GM19463 (cell line): Measurements from ENCODE around the gene CUEDC1.

Experiments
- ATAC-seq: cut with Tn5 transposase; IDR thresholded peaks from one replicate; pipeline ENCODE4 v1.9.1; 2021; ENCODE audit warnings: mild to moderate bottlenecking, moderate library complexity; ENCODE audit not compliant: unreplicated experiment

CUEDC1 gene

GRCh38 chr17:57955183-57955931 lies at the start of gene CUEDC1:
Gene CUEDC1, minus strand, starts transcription at chr17:57955412. Its CDS starts 69,848 bp downstream, at chr17:57885564.
- peak; percentile 38 for ATAC-seq

GRCh38 chr17:58004060-58004459 lies 48.8 kb upstream of the CUEDC1 start:
- ATAC-seq = no peak

DNA sequence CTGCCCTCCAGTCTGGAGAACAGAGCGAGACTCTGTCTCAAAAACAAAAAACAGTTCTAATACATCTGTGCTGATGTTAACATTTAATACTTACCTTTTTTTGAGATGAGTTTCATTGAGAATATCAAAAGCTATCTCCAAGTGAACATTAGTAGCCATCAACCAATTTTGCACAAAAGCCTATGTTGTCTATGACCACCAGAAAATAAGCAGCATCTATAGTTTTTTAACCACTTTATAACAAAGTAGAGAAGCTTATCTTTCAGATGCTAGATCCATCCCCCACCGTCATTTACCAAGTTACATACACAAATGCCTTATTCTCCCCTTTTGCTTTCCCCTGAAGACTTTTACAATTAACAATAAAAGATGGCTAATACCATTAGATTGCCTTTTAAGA lies 47.8 kb upstream of the CUEDC1 start:
- ATAC-seq = no peak

GRCh38 chr17:58002154-58002948 lies 47.1 kb upstream of the CUEDC1 start:
- ATAC-seq = no peak

DNA sequence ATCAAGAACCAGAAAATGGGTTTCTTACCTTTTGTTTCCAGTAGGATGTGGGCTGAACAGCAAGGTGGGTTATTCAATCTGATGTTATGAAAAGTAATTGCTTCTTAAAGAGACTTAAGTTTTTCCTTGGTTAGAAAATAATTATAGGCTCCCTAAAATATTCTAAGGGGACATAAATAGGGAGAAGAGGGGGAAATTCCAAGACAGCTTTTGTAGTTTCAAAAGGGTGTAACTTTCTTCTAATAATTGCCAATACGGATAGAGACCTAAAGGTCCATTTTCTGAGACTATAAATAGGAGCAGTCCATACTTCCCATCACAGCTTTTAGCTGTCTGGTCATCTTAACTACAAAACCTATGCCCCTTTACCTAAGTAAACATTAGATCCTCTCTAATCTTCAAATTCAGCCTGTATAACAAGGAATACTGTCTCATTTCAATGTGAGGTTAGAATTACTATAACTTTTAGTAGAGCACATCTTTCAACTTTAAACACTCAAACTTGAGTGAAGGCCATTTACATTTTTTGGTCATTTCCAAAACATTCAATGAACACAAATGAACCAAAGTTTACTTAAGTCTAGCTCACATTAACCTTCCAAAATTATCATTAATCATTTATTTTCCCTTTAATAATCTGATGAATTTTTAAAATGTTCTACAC lies 46.4 kb upstream of the CUEDC1 start:
- no peak for ATAC-seq

DNA sequence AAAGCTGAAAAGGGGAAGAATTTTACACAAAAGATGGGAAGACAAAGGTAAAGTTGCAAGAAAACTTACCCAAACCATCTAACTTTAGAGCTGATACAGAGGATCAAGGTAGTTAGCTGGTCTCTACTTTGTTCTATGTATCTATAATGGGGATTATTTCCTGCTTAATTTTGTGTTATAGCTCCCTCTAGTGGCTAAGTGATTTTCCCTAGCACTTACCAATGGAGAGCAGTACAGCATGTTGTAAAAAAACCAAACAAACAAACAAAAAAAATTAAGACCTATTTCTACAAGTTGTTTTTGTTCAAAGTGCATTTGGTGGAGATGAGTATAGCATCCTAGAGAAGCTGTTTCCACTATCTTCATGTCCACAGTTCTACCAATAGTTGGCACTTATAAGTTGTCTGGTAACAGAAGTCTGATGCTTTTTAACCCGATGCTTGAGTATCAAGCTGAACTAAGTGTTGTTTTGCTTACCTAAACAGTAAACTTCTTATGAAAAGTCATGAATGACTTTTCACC lies 44.3 kb upstream of the CUEDC1 start:
- ATAC-seq = peak; percentile 56

- ATAC-seq = no peak
Measured at GRCh38 chr17:57999010-57999495, 43.8 kb upstream of the CUEDC1 start.

DNA sequence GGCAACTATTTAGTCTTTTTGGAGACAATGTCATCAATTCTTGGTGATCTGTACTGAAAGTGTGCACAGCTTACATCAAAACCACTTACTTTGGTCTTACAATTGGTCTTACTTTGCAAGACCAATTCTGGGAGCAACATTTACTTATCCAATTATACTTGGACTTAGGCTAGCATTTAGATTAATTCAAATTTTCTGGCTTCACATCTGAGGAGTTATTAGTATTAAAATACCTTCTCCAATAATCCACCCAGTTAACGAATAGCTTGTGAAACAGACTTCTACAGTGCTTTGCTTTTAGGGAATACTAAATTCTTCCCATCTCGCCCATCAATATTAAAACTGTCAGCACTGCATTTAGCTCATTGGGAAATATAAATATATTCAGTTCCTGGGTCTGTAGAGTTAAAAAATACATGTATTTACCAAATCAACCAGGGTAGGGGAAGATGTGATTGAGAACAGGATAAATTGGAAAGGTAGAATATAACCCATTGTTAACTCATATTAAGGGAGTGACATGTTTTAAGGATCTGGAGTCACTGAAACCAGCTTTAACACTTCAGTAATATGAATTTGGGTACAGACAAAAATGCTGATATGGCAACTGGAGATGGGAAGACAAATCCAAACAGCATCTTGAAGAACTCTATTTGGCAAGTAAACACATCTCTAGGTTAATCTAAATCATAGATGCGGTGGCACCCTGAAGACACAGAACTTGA lies 42.0 kb upstream of the CUEDC1 start:
- no peak for ATAC-seq

DNA sequence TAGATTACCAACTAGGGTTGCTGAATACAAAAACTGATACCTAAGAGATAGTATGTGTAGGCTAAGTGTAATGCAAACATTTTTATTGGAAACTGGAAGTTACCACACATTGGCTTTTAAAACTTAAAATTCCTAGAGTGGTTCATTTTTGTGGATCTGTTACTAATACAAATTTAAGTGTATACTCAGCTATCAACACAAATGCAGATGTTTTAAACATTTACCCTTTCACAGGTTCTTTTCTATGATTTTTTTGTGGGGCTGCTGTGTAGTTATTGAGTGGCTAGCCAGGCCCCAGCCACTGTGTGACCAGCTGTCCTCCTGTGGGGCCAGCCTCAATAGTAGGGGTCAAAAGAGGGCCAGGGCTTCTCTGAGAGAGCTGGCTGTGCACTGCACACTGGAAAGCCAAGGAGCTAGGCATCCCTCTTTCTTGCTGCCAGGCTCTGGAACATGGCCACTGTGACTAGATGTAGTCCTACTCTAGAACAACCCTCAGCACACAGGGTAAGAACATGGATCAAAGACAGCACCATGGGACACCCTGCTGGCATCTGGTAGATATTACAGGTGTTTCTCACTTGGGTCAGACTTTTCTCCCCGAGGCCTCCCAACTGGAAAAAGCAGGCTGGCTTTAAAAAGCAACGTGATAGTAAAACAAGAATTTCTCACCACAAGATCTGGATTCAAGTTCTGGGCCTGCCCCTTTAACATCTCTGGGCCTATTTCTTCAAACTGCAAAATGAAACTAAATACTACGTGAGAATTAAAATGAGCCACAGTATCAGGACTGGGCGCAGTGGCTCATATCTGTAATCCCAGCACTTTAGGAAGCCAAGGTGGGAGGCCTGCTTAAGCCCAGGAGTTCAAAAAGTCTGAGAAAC lies 40.1 kb upstream of the CUEDC1 start:
- peak; percentile 60 for ATAC-seq

DNA sequence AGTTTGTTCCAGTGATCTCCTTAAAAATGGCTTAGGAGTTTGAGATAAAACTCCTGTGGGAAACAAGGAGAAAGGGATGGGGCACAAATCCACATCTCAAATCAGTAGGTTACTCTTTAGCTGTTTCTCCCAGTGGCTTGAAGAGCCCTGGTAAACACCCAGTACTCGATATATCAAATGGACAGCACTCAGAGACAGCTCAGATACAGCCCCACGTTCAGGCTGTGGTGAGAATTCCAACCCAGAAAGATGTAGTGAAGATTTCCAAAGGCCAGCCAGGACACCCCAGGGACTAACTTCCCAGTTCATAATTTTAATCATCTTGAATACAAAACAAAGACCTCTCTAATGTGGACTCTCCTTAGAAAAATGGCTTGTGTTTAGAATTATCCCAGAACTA lies 39.2 kb upstream of the CUEDC1 start:
- ATAC-seq = no peak

GRCh38 chr17:57993471-57994365 lies 38.5 kb upstream of the CUEDC1 start:
- no peak for ATAC-seq

DNA sequence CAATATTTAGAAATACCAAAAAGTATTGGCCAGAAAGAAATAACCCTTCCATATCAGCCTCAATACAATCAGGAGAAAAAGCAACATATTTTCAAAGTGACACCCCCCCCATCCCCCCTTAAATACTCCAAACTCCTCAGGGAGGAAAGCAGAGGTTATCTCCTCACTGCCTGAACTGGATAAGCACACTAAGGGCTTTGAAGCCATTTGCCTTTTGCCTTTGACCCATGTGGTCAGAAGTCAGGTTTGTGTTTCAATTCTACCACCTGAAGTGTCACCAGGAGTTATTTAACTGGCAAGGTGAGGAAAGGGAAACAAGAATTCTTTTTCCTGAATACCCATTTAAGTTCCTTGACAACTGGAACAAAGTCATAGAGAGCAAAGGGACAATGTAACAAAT lies 36.3 kb upstream of the CUEDC1 start:
- ATAC-seq = no peak

DNA sequence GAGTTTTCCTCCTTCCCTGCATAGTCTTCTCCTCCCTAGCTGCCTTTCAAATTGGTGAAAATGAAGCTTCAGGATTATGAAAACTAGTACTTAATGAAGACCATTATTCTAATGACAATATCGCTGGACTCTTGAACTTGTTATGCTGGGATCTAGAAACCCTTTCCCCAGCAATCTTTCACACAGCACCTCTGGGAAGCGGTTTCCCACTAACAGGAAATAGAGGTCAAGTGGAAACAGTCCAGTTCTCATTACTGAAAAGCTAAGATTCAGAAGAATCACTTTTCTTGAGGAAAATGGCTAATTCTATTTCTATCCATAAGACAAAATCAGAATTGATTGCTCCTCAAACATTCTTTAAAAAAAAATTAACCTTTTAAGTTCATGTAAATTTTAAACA lies 34.8 kb upstream of the CUEDC1 start:
- no peak for ATAC-seq

DNA sequence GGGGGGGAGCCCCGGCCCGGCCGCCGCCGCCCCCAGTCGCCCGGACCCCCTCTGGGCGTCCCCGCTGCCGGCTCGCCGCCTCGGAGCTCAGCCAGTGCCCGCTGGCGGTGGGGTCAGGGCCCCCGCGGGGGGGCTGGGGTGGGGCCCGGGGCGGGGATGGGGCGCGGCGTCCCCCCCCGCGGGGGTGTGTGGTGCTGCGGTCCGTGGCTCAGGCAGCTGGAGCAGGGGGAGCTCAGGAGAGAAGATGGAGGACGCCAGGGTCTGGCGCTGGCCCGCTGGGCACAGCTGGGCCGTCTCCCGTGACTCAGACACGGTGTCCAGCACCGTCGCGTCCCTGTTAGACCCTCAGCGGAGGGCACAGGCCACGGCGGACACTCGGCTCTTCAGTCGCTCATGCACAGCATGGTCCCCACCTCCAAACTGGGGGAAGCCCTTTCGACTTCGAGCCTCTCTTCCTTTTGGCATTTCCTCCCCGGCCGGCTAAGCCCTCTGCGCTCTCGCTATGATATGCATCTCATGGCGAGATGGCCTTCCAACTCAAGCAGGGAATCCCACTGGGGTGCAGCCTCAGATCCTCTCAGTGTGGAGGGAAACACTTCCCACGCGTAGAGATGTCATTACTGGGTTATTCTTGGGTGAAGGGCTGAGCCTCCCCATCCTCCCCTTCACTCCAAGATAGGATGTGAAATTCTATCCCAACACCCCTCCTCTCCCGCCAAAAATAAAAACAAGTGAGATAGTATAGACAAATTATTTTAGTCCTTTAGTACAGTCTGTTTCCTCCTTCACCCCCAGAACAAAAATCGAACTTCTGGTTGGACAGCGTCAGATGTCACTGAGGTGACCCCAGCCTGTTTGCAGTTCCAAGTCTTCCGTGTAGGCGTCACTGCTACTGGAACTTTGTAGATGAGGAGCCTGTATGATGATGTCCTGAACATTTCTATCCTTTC lies 33.4 kb upstream of the CUEDC1 start:
- ATAC-seq = peak; percentile 80

DNA sequence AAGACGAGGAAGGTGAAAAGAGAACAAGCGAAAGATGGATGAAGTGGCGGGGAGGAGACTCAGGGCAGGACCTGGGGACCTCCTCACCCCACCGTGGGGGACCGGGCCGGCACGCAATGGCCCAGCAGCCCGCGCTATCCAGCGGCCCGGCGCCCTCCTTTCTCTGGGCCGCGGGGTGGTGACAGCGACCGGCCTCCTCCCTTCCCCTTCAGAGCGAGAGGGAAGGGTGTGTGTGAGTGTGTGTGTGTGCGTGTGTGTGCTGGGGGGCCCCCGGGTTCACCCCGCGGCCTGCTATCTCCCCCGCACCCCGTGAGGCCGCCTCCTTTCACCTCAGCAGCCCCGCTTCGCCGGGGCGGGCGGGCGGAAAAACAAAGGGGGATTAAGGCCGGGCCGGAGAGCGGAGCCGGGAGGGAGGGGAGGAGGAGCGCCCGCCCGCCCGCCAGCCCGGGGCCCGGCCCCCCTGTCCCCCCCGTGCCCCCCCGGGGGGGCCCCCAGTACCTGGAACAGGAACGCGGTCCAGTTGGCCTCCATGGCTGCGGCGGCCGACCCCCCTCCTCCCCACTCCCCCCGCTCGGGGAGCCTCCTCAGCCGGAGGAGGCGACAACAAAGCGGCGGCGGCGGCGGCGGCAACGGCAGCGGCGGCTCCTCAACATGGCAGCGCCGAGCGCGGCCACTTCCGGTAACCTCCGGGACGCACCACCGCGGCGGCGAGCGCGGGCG lies 32.5 kb upstream of the CUEDC1 start, which contains the start of gene VEZF1:
VEZF1 (minus strand) TSS at position 674 of the 720 bp plus-strand sequence; CDS start at position 531, 143 bp downstream.
- ATAC-seq = peak; percentile 71

DNA sequence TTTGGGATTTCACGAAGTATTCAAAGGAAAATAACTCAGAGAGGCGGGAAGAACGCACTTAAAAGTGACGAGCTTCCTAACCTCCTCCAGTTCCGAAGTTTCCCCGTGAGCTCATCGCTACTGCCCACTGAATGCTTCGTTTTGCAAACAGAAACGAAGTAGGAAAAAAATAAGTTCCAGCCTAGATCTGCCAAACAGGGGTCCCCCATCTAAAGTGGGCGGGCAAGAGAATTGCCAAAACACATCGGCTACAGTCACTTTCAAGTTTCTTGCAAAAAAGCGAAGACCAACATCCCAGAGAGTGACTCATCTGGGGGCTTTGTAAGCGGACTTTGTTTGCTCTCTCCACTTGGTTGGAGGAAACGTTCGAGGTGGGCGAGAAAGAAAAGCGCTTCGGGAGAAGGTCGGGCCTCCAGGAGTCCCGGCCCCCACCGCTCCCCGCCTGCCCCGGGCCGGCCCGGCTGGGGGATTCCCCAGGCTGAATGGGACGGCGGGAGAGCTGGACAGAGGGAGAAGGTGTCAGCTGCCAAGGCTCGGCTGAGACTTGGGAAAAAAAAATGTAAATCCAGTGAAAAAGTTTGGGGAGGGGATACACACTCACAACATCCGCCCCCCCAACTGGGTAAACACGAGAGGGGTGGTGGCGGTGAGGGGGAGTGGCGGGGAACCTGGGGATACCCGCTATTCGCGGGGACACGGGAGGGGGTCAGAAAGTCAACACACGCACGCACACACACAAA lies 31.8 kb upstream of the CUEDC1 start:
- ATAC-seq = peak; percentile 3
